ENCODE data around the gene FAM162A.

FAM162A gene

GRCh38 chr3:122351612-122352011 is 32.4 kb upstream of the FAM162A start:
- no peak for TF ChIP-seq FOXP2 (optimal IDR thresholded peaks at IDR 0.05; ENCODE audit: borderline replicate concordance, extremely low read depth, extremely low read length, insufficient read depth)
- no peak for TF ChIP-seq REST (IDR thresholded peaks at IDR 0.05; ENCODE audit: insufficient read depth in 1 of 2, low read depth in 2 of 2, low read length in 2 of 2)
- no peak for TF ChIP-seq TAF1 (IDR thresholded peaks at IDR 0.05; ENCODE audit: borderline replicate concordance, insufficient read depth, low read length)
- TF ChIP-seq POLR2AphosphoS5 (IDR thresholded peaks at IDR 0.05; ENCODE audit: low read depth, low read length): no peak
- no peak for TF ChIP-seq SIN3A (IDR thresholded peaks at IDR 0.05; ENCODE audit: borderline replicate concordance, insufficient read depth, low read length)

GRCh38 chr3:122353215-122353614 is 30.8 kb upstream of the FAM162A start:
- no peak for TF ChIP-seq FOXP2 (optimal IDR thresholded peaks at IDR 0.05; ENCODE audit: borderline replicate concordance, extremely low read depth, extremely low read length, insufficient read depth)
- no peak for TF ChIP-seq REST (IDR thresholded peaks at IDR 0.05; ENCODE audit: insufficient read depth in 1 of 2, low read depth in 2 of 2, low read length in 2 of 2)
- no peak for TF ChIP-seq SIN3A (IDR thresholded peaks at IDR 0.05; ENCODE audit: borderline replicate concordance, insufficient read depth, low read length)
- no peak for TF ChIP-seq TAF1 (IDR thresholded peaks at IDR 0.05; ENCODE audit: borderline replicate concordance, insufficient read depth, low read length)
- TF ChIP-seq POLR2AphosphoS5 (IDR thresholded peaks at IDR 0.05; ENCODE audit: low read depth, low read length): no peak

GRCh38 chr3:122353893-122354401 is 30.0 kb upstream of the FAM162A start:
- TF ChIP-seq TAF1 (IDR thresholded peaks at IDR 0.05; ENCODE audit: borderline replicate concordance, insufficient read depth, low read length) (no peak), REST (IDR thresholded peaks at IDR 0.05; ENCODE audit: insufficient read depth in 1 of 2, low read depth in 2 of 2, low read length in 2 of 2) (no peak), FOXP2 (optimal IDR thresholded peaks at IDR 0.05; ENCODE audit: borderline replicate concordance, extremely low read depth, extremely low read length, insufficient read depth) (no peak), POLR2AphosphoS5 (IDR thresholded peaks at IDR 0.05; ENCODE audit: low read depth, low read length) (no peak), SIN3A (IDR thresholded peaks at IDR 0.05; ENCODE audit: borderline replicate concordance, insufficient read depth, low read length) (no peak)

- TF ChIP-seq SIN3A (IDR thresholded peaks at IDR 0.05; ENCODE audit: borderline replicate concordance, insufficient read depth, low read length) (no peak), FOXP2 (optimal IDR thresholded peaks at IDR 0.05; ENCODE audit: borderline replicate concordance, extremely low read depth, extremely low read length, insufficient read depth) (no peak), TAF1 (IDR thresholded peaks at IDR 0.05; ENCODE audit: borderline replicate concordance, insufficient read depth, low read length) (no peak), REST (IDR thresholded peaks at IDR 0.05; ENCODE audit: insufficient read depth in 1 of 2, low read depth in 2 of 2, low read length in 2 of 2) (no peak), POLR2AphosphoS5 (IDR thresholded peaks at IDR 0.05; ENCODE audit: low read depth, low read length) (no peak)
These were observed 28.4 kb upstream of the FAM162A start for GRCh38 chr3:122355612-122356011.

GRCh38 chr3:122356402-122356801 is 27.6 kb upstream of the FAM162A start:
- TF ChIP-seq TAF1 (IDR thresholded peaks at IDR 0.05; ENCODE audit: borderline replicate concordance, insufficient read depth, low read length) (no peak), REST (IDR thresholded peaks at IDR 0.05; ENCODE audit: insufficient read depth in 1 of 2, low read depth in 2 of 2, low read length in 2 of 2) (no peak), FOXP2 (optimal IDR thresholded peaks at IDR 0.05; ENCODE audit: borderline replicate concordance, extremely low read depth, extremely low read length, insufficient read depth) (no peak), SIN3A (IDR thresholded peaks at IDR 0.05; ENCODE audit: borderline replicate concordance, insufficient read depth, low read length) (no peak), POLR2AphosphoS5 (IDR thresholded peaks at IDR 0.05; ENCODE audit: low read depth, low read length) (no peak)
